ENCODE data around the gene CUEDC1. TPM values are rescaled to one million over a fixed set of nuclear protein-coding genes. Genes with fewer than 3 reads are reported as not detected.
A peak's percentile ranks its signal among the peaks of the same experiment; 100 is the strongest.

The CUEDC1 gene
- total and polyA plus RNA-seq, 2 of the 4 experiments (the other 2 are of a cell fraction) = 4.1 to 21.2 TPM

GRCh38 chr17:57874058-57874419, 81.2 kb downstream of the CUEDC1 start:
- Histone ChIP-seq H3K79me1 (ENCODE audit: low read depth in 1 of 2, low read length in 2 of 2) (peaks cover 13 to 63% of the 10 kb centered on the region in 2 experiments), H3K56ac (ENCODE audit: extremely low read depth, insufficient read depth, low read length) (peak overlapping the region; percentile 92), H4K91ac (ENCODE audit: insufficient read depth, low read depth, low read length) (peak overlapping the region; percentile 99), H2AFZ (replicated peaks; ENCODE audit: low read length, poor library complexity) (peak overlapping the region; percentile 64), H2AK5ac (ENCODE audit: low read depth, low read length) (peak overlapping the region; percentile 100), H4K20me1 (ENCODE audit: insufficient read depth, low read length) (no peaks in the 10 kb centered on the region), H2BK20ac (ENCODE audit: low read depth, low read length) (peak overlapping the region; percentile 95), H3K9me1 (ENCODE audit: insufficient read depth, low read length) (peaks cover 40% of the 10 kb centered on the region), H3K4me1 (ENCODE audit: control insufficient read depth, insufficient read depth, low read length) (peaks cover 51% of the 10 kb centered on the region), H3K27me3 (ENCODE audit: control insufficient read depth, insufficient read depth, low read length) (no peaks in the 10 kb centered on the region), H3K4me3 (ENCODE audit: insufficient read depth, low read depth, low read length) (no peak overlapping the region), H3K4me2 (ENCODE audit: low read depth, low read length) (peak overlapping the region; percentile 11; the same call in 1 of the 2 replicates), H4K8ac (ENCODE audit: low read depth in 2 of 2, low read length in 2 of 2) (peak overlapping the region; percentile 80 to 95), H3K27ac (ENCODE audit: insufficient read depth, low read length) (peak overlapping the region; percentile 89), H2AK9ac (replicated peaks; ENCODE audit: low read depth, low read length, poor library complexity) (peak overlapping the region; percentile 96), H3K4ac (ENCODE audit: low read depth, low read length) (peak overlapping the region; percentile 100), H3K36me3 (ENCODE audit: control insufficient read depth, insufficient read depth, low read length) (peaks cover 32% of the 10 kb centered on the region), H2BK120ac (ENCODE audit: low read depth, low read length) (peak overlapping the region; percentile 99), H3K14ac (replicated peaks; ENCODE audit: low read depth, low read length) (peak overlapping the region; percentile 98), H3K9me3 (ENCODE audit: control insufficient read depth, insufficient read depth, low read length) (no peaks in the 10 kb centered on the region), H2BK5ac (ENCODE audit: low read depth, low read length, poor library complexity, severe bottlenecking) (peak overlapping the region; percentile 98), H3K18ac (ENCODE audit: low read depth, low read length) (peak overlapping the region; percentile 58), H3K9ac (ENCODE audit: low read depth, low read length) (peak overlapping the region; percentile 70), H2BK15ac (ENCODE audit: low read depth, low read length) (peak overlapping the region; percentile 98; the same call in 2 of the 3 replicates), H3K23ac (ENCODE audit: low read depth, low read length) (peak overlapping the region; percentile 97), H4K5ac (ENCODE audit: low read depth, low read length) (peak overlapping the region; percentile 83)
- DNase-seq (no peak), ATAC-seq (ENCODE audit: low read depth) (no peak)
- POLR2A ChIA-PET (ENCODE audit: unreplicated experiment) = interaction anchor here (1.0 to 2.2 kb wide), 6 partner anchors 12 to 116 kb away, joined by 3 to 15 read pairs (median 4); partner anchors contain the start of gene CUEDC1
- intact Hi-C loops (cut with micrococcal nuclease) (loop anchor here (2.0 kb wide), 2 partner anchors 63 to 81 kb away; partner anchors contain the start of gene CUEDC1), dilution Hi-C loops (cut with HindIII; ENCODE audit: low sequenced_read_pairs, unreplicated experiment) (loop anchor here (25.0 kb wide), 1 partner anchor 113 kb away; the partner anchor contains the start of gene VEZF1), in situ Hi-C loops (cut with MboI; ENCODE audit: low sequenced_read_pairs) (loop anchor here (25.0 kb wide), 1 partner anchor 463 kb away; the partner anchor contains the start of gene TSPOAP1)
- CTCF ChIA-PET = interaction anchor here (1.0 to 2.0 kb wide), 4 partner anchors 15 to 113 kb away, joined by 3 to 7 read pairs (median 4); no protein-coding TSS in a partner anchor
- TF ChIP-seq BHLHE40 (IDR thresholded peaks at IDR 0.05; ENCODE audit: low read depth, low read length) = no peak
- no peak for TF ChIP-seq CTCF (conservative IDR thresholded peaks at IDR 0.05; ENCODE audit: low read depth, low read length)
- no peak for TF ChIP-seq MAZ (IDR thresholded peaks at IDR 0.05; ENCODE audit: borderline replicate concordance, low read depth, low read length)
- TF ChIP-seq RFX5 (IDR thresholded peaks at IDR 0.05; ENCODE audit: low read depth, low read length) = no peak
- no peak for TF ChIP-seq SMC3 (IDR thresholded peaks at IDR 0.05; ENCODE audit: low read depth, low read length)
- TF ChIP-seq ELK1 (IDR thresholded peaks at IDR 0.05; ENCODE audit: borderline replicate concordance, low read depth, low read length) = no peak
- no peak for TF ChIP-seq RCOR1 (IDR thresholded peaks at IDR 0.05; ENCODE audit: insufficient replicate concordance, low read length)
- no peak for TF ChIP-seq CEBPB (IDR thresholded peaks at IDR 0.05; ENCODE audit: low read depth, low read length)
- no peak for TF ChIP-seq NFE2L2 (IDR thresholded peaks at IDR 0.05; ENCODE audit: low read depth, low read length)
- no peak for TF ChIP-seq MXI1 (IDR thresholded peaks at IDR 0.05; ENCODE audit: borderline replicate concordance, low read depth, low read length)
- TF ChIP-seq MAFK (IDR thresholded peaks at IDR 0.05; ENCODE audit: low read depth, low read length) = no peak
- TF ChIP-seq CHD1 (IDR thresholded peaks at IDR 0.05; ENCODE audit: low read depth, low read length) = no peak
- no peak for TF ChIP-seq POLR2A (IDR thresholded peaks at IDR 0.05; ENCODE audit: low read depth, low read length)
- no peak for TF ChIP-seq RAD21 (IDR thresholded peaks at IDR 0.05; ENCODE audit: low read length)
- 50% methylated on average over 2 of the region's 7 CpGs; no CpG with 5 or more reads in 1 of the 2 experiments for WGBS, 2 experiments (ENCODE audit: extremely low coverage in 2 of 2, insufficient read length in 1 of 2)
- no TSS peak for BruUV-seq (replicated peaks)

Data from IMR-90 (cell line).